NCI-H82 treated with DMSO at 0.1 percent for 48 hours (cell line): Measurements from ENCODE around the gene KCNAB3.

ENCODE experiments used
- DNase-seq: peaks from one replicate; lab custom pipeline; 2025; ENCODE audit not compliant: unreplicated experiment; lab: John Stamatoyannopoulos, UW

KCNAB3 gene

DNA sequence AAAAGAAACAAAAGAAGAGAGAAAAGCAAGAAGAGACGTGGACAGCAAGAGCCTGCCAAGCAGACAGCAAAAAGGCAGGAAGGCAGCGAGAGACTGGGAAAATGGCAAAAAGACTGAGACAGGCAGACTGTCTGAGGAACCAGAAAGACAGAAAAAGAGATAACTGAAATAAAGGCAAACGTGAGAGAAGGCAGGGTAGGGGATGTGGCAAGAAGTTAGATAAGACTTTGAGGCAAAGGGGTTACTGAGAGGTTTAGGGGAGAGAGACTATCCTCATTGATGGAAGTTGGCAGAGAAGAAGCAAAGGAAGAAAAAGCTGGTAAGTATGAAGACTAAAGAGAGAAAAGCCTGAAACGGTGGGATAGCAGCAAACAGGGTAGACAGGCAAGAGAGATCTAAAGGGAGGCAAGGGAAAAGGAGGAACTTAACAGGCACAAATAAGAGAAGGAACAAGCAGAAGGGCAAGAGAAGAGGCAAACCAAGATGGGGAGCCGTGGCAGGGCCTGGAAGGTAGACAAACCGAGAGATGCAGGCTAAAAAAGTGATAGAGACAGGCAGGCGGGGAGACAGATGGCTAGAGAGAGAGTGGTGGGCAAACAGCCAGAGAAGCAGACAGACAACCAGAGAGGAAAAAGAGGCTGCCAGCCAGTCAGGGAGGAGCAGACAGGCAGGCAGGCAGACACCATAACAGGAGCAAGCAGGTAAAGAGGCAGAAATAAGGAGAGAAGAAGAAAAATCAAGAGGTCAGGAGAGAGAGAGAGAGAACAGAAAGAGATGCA is 48.2 kb downstream of the KCNAB3 start:
- DNase-seq, result peak; percentile 88

DNA sequence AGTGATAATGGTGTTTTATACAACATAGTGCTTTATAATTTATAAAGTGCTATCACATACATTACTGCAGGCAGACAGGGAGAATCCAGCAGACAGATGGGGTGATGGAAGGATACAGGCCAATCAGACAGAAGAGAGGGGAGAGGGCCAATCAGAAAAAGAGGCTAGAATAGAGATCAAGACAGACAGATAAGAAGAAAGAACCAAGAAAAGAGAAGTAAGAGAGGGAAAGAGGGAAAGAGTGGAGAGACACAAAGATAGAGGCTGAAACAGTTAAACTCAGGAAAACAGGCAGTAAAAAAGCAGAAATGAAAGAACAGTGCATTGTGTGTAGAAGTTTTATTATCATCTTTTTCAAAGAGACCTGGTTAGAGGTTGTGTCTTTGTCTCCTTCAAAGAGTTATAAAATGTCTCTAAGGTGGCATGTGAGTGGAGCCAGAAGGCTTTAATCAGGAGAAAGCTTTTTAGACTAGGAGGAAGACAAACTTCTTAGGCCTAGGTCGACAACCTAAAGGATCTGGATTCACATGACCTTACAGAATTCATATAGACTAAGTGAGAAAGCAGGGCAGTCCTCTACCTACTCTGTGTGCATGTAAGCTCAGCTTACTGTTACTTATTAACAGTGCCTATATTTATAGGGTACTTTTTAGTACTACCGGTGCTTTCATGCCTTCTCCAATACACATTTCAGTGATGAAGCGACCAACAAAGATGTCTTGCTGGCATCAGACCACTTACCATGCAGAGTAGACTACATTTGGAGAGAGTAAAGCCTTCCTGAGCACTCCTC is 49.4 kb downstream of the KCNAB3 start:
- peak; percentile 70 for DNase-seq

DNA sequence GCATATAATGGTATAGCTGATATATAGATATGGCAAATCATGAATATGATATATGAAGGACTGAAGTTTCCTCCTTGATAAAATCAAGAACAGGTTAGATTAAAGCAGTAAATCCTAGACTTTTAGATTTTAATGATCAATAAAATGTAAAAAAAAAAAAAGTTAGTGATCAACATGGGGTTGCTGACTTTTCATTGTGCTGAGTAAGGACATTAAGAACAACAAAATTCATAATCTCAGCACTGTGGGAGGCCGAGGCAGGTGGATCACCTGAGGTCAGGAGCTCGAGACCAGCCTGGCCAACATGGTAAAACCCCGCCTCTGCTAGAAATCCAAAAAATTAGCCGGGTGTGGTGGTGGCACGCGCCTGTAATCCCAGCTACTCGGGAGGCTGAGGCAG is 51.4 kb downstream of the KCNAB3 start:
- DNase-seq, result no peak

DNA sequence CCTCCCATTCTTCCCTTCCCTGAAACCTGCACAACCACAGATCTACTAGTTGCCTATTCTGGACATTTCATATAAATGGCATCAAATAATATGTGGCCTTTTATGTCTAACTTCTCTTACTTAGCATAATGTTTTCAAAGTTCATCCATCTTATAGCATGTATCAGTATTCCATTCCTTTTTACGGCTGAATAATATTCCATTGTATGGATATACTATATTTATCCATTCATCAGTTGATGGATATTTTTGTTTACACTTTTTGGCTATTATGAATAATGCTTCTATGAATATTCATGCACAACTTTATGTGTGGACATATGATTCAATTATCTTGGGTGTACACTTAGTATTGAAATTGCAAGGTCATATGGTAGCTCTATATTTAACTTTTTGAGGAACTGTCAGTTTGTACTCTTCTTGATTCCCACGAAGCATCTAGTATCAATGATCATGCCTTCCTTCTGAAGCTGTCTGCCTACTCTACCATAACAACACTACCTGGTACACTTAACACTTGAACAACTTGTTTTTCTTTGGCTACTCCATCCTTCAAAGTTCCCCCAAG is 53.8 kb downstream of the KCNAB3 start:
- no peak for DNase-seq

DNA sequence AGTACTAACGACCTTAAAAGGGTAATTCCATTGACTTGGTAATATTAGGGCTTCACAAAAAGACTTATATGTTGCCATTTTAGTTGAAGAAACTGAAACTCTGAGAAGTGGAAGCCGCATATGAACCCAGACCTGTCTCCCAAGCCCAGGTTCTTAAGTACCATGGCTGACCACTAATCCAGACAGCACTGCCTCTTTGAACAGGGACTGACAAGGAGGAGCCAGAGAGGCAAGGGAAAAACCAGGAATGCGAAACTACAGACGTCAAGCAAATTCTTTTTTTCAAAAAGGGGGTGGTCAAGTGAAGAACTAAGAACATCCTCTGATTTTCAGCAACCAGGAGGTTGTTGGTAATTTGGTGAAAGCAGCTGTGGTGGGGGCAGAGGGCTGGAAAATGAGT is 56.6 kb downstream of the KCNAB3 start:
- DNase-seq, result no peak
